GM12801 (cell line): ENCODE measurements around the gene DGCR8.

Source experiments
- TF ChIP-seq, protein P1 (sequence below): IDR thresholded peaks from one replicate; pipeline ENCODE4 v1.5.1; 2011; ENCODE audit warnings: control low read depth; ENCODE audit not compliant: insufficient read length; ENCODE audit errors: extremely low read depth

DGCR8 gene

DNA sequence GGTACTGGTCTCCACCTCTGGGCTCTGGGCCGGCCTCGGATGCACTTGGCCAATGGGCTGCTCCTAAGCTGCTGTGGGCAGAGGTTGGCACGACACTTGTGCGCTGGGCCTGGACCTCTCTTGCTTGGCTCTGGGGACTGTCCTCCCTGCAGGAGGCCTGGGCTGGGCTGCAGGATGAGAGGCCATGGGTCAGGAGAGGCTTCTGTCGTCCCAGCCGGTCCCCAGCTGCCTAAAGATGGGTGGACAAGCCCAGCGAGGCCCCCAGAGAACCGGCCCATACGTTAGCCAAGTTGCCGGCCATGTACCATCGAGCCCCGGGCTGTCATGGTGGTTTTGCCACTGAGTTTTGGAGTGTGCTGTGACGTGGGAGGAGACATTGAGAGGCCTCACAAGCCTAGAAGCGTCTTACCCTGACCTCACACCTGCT, 72.4 kb downstream of the DGCR8 start:
- TF ChIP-seq, protein P1, sequence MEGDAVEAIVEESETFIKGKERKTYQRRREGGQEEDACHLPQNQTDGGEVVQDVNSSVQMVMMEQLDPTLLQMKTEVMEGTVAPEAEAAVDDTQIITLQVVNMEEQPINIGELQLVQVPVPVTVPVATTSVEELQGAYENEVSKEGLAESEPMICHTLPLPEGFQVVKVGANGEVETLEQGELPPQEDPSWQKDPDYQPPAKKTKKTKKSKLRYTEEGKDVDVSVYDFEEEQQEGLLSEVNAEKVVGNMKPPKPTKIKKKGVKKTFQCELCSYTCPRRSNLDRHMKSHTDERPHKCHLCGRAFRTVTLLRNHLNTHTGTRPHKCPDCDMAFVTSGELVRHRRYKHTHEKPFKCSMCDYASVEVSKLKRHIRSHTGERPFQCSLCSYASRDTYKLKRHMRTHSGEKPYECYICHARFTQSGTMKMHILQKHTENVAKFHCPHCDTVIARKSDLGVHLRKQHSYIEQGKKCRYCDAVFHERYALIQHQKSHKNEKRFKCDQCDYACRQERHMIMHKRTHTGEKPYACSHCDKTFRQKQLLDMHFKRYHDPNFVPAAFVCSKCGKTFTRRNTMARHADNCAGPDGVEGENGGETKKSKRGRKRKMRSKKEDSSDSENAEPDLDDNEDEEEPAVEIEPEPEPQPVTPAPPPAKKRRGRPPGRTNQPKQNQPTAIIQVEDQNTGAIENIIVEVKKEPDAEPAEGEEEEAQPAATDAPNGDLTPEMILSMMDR: no peak

DNA sequence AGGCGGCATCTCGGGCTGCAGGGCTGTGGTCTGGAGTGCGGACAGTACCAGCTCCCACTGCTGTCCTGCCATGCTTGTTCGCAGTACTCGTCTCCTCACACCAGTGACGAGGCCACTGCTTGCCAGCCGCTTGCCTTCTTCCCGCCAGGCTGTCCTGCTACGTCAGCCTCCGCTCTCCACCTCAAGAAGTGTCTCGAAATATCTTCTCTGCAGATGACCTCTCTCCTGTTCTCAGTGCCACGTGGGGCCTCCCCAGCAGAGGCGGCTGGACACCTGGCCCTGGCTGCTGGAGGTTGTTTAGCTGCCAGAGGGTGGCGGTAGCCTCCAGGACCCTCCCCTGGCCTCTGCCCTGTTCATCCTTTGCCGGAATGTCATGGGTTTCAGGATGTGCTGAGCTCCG, 73.9 kb downstream of the DGCR8 start:
- TF ChIP-seq, protein P1: no peak

DNA sequence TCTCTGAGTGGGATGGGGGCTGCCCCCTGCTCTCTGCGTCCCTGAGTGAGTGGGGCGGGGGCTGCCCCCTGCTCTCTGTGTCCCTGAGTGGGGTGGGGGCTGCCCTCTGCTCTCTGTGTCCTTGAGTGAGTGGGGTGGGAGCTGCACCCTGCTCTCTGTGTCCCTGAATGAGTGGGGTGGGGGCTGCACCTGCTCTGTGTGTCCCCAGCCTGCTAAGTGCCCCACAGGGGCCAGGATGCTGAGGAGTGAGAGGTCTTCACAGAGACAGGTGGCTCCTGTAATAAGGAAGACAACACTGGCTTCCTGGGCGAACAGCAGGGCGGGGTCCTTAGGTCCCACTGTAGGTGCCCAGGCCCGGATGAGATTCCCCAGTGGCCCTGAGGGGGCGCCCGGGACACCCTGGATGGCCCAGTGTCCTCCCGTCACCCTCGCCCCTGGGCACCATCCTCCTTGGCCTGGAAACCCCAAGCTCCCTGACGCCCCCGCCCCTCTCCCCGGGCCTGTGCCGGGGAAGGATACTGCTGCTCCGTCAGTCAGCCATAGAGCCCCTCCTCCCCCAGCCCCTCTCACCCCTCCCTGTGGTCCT, 74.7 kb downstream of the DGCR8 start:
- TF ChIP-seq, protein P1: no peak

DNA sequence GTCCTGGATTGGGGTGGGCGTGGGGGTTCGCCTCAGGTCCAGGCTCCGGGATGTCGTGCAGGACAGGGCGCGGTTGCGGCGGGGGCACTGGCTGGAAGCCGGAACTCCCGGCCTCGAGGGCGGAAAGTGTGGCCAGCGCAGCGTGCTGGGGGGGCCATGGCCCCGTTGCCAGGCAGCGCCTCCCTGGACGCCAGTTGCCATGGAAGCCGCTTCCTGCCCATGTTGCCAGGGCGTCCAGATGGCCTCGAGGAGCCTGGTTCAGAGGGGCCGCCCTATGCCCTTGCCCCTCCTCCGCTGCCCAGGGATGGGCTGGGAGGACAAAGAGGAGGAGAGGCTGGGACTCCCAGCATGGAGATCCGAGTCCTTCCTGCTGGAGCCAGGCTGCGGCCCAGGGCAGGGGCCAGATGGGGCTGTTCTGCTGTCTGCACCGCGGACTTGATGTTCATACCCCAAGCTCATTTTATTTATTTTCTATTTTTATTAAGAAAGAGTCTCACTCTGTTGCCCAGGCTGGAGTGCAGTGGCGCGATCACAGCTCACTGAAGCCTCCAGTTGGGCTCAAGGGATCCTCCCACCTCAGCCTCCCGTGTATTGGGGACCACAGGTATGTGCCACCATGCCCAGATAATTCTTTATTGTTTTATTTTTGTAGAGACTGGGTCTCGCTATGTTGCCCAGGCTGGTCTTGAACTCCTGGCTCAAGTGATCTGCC, 75.4 kb downstream of the DGCR8 start:
- TF ChIP-seq, protein P1: no peak

DNA sequence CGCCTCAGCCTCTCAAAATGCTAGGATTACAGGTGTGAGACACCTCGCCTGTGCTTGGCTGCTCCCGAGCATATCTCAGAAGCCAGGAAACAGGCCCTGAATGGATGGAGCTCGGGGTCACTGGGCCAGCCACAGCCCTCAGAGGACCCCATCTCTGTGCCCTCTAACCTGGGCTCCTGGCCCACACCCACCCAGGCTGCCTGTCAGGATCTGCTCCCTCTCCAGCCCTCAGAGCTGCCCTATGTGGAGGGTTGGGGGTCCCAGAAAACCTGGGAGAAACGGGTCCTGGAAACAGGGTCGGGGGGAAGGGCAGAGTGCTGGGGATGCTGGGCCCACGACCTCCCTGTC, 76.0 kb downstream of the DGCR8 start:
- TF ChIP-seq, protein P1: no peak

GRCh38 chr22:20156611-20157429, 76.8 kb downstream of the DGCR8 start:
- TF ChIP-seq, protein P1: no peak

- TF ChIP-seq, protein P1: no peak
Measured at GRCh38 chr22:20157430-20158183, 77.6 kb downstream of the DGCR8 start.
